ENCODE results near the gene MRPL20.
"Not testable (repeated sequence)": the region's sequence is repeated elsewhere in the genome, so short reads cannot be mapped to it uniquely, and the experiment has no call there.

MRPL20 gene

DNA sequence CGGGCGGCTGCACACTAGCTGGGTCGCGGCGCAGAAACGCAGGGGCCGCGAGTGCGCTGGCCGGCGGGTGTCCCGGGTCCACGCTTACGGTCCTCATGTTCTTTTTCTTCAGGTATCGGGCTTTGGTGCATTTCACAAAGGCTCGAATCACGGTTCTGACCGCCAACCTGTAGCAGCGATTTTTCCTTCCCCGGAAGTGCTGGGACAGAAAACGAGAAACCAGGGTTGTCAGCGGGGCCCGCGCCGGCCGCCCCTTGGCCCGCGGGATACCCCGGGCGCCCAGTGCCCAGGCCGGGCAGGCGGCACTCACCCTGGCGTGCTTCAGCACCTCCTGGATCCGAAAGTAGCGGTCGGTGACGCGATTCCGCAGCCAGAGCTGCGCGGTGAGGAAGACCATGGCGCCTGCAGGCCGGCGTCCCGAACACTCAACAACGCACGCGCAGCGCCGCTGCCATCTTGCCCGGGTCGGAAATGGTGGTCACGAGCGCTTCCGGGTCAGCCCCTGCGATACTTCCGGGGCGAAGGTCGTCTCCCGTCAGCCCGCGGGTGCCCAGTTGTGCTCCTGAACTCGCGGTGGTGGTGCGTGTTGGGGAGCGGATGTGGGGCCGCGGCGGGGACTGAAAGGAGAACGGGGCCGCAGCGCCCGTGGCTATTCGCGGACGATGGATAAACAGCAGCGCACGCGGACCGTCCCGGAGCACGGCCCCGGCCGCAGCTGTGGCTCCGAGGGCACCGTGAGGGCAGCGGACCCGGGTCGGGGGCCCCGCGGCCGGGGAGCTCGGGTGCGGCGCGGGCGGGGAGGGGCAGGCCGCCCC, at the start of gene MRPL20:
MRPL20 (minus strand) TSS at position 473 of the 815 bp plus-strand sequence; CDS start at position 397, 76 bp downstream.
- peak; percentile 92 to 95 (median 92) for DNase-seq

DNA sequence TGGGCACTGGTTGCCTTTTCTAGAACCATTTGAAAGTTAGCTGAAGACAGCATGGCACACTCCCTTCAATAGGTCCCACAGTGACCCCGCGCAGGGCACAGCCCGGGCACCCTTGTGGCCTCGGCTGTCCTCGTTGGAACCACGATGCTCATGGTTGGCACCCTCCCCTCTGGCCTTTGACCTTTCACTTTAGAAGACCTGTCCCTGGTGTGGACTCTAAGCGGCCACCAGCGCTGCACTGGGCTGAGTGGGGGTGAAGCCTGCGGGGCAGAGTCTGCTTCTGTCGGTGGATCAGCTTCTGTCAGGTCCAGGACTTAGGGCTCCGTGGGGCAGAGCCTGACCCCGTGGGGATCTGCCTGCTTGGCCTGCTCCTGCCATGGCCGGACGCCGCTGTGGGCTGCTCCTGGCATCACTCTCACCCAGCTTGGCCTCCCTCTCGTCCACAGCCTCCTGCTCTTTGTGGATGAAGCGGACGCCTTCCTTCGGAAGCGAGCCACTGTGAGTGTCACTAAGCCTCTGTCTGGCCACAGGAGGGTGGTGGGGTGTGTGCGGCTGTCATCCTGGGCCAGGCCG, 49.7 kb upstream of the MRPL20 start:
- not testable (repeated sequence) for DNase-seq

DNA sequence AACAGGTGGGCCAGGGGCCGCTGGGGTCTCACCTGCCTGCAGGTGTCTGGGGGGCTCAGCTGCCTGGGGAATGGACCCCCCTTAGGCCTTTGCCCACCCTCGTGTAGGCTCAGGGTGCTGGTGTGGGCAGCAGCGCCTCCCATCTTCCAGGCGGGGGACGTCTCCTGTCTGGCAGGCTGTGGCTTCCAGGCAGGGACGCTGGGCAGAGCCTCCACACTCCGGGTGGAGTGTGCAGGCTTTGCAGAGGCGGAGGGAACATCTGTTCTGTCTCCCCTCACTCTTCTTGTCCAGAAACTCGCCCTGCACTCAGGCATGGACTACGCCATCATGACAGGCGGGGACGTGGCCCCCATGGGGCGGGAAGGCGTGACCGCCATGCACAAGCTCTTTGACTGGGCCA, 48.8 kb upstream of the MRPL20 start:
- DNase-seq, result not testable (repeated sequence)

DNA sequence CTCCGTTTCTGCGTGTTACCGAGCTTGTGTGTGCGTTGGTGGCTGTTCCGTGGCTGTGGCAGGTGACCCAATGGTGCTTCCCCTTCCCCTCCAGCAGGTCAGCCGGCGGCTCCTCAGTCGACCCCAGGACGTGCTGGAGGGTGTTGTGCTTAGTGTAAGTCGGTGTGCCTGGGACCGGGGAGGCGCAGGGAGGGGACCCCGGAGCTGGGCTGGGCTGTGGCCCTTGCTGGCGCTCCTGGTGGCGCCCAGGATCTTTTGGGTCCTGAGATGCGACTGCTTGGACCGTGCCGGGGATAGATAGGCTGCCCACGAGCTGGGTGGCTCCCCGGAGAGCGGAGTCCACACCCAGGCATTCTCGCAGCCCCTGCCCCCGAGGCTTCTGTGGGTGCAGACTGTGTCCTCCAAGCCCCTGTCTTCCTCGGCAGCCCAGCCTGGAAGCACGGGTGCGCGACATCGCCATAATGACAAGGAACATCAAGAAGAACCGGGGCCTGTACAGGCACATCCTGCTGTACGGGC, 48.3 kb upstream of the MRPL20 start:
- no peak for DNase-seq

DNA sequence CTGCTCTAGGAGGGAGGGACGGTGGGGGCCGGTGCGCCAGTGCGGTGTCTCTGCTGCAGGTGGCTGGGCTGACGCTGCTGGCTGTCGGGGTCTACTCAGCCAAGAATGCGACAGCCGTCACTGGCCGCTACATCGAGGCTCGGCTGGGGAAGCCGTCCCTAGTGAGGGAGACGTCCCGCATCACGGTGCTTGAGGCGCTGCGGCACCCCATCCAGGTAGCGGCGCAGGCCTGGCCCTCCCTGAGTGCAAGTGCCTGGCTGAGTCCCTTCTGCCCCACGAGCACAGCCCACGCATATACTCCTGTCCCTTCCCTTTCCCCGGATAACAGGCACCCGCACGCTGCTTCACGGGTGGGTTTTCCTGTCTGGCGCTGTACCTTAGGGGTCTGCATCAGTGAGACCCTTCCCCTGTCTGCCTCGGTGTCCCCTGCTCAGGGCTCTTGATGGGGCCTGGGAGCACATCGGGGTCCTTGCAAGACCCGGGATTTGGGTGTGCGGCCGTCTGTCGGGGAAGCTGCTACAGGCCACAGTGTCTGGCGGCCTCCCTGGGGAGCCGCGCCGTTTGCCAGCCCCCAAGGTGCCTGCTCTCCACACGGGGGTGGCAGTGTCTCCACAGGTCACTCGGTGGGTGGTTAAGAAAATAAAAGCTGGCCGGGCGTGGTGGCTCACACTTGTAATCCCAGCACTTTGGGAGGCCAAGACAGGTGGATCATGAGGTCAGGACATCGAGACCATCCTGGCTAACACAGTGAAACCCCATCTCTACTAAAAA, 47.4 kb upstream of the MRPL20 start:
- not testable (repeated sequence) for DNase-seq

DNA sequence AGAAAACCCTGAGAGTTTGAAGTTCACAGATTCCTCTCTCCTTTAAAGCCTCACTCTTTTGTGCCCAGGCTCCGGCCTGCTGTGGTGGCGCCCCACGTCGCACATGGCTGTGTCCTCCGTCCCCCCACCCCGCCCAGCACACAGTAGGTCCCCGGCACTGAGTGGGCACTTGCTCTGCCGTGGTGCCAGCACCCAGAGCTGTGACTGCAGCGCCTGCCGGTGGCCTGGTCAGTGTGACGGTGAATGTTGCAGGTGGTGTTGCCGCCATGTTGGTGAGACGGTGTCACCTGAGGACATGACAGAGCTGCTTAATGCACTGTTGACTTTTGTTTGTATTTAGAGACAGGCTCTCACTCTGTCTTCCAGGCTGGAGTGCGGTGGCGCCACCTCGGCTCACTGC, 45.8 kb upstream of the MRPL20 start:
- no peak for DNase-seq

DNA sequence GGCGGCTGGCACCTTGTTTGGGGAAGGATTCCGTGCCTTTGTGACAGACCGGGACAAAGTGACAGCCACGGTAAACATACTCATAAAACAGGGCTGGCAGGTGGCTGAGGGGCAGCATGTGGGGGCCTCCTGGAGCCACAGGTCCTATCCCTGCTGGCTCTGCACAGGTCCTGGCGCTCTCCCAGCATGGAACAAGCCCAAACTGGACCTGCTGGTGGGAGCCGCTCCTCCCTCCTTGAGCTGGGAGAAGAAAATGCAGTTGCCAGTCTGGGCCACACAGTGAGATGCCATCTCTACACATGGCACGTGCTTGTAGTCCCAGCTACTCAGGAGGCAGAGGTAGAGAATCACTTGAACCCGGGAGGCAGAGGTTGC, 45.3 kb upstream of the MRPL20 start:
- not testable (repeated sequence) for DNase-seq

DNA sequence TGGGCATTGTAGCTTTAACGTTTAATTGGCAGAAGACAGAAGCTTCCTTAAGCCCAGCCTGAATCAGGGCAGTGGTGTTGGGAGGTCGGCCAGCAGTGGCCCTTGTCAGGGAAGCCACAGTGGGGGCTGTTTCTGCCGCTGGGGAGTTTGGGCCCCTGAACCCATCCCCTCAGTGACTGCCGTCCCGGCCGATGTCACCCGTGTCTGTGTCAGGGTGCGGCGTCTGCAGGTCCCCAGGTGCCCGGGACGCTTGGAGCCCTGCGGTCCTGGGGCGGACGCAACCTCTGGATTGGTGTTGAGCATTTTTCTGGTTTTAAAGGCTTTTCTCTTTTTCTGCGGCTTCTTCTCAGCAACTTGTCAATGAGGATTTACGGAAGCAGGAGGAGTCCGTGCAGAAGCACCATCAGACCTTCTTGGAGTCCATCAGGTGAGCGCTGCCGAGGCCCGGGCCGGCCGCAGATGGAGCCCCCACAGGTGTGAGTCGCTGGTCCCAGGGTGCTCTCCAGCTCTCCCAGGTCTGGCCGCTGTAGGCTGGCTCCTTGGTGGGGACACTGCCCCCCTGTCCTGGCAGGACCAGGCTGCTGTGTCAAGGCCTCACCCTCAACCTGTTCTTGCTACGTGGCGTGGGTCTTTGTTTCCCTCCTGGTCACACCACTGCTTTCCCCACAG, 44.7 kb upstream of the MRPL20 start:
- DNase-seq, result no peak

DNA sequence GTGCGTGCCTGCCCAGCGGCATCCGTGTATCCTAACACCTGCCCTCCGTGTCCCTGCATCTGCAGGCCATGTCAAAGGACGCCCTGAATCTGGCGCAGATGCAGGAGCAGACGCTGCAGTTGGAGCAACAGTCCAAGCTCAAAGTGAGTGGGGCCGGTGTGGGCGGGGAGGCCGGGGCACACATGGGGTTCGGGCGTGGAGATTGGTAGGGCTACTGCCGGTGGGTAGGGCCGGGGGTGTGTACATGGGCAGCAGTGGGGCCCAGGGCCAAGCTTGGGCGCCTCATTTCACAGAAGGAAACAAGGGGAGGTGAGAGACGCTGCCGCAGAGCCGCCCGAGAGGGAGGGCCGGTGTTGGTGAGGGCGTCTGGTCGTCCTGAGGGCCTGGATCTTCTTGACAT, 43.5 kb upstream of the MRPL20 start:
- not testable (repeated sequence) for DNase-seq

DNA sequence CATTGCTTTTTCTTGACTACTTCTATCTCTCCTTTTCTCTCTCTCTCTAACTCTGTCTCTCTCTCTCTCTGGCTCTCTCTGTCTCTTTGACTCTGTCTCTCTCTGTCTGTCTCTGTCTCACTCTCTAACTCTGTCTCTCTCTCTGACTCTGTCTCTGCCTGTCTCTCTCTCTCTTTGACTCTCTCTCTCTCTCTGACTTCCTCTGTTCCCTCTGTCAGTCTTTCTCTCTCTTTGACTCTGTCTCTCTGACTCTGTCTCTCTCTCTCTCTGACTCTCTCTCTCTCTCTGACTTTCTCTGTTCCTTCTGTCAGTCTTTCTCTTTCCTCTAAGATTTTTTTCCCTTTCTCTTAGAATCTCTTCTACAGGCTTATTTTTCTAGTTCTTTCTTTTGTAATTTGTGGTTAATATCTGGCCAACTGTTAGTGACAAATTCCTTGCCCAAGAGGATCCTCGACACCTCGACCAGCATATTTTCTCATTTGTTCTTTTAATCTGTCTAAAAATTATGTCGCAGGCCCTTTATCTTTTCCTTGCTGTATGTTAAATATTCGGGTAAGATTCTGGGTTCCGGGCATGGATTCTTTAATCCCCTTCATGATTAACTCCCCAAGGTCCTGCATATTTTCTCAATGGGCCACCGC, 42.1 kb upstream of the MRPL20 start, which contains the start of gene ATAD3C:
ATAD3C (plus strand) TSS at position 591 of the 641 bp plus-strand sequence. CDS start 995 bp downstream, outside the sequence.
- DNase-seq, result no peak

DNA sequence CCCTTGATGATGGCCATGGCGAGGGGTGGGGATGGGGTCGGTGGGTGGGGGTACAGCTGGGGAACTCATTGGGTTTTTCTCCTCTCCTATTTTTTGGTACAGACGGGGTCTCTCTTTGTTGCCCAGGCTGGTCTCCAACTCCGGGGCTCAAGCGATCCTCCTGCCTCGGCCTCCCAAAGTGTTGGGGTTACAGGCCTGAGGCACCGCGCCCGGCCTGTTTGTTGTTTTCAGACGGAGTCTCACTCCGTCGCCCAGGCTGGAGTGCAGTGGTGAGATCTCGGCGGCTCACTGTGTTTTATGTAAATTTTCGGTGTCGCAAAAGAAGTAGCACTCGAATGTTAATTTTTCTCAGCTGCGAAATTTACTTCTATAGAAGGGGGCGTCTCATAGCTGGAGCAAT, 39.5 kb upstream of the MRPL20 start:
- not testable (repeated sequence) for DNase-seq

DNA sequence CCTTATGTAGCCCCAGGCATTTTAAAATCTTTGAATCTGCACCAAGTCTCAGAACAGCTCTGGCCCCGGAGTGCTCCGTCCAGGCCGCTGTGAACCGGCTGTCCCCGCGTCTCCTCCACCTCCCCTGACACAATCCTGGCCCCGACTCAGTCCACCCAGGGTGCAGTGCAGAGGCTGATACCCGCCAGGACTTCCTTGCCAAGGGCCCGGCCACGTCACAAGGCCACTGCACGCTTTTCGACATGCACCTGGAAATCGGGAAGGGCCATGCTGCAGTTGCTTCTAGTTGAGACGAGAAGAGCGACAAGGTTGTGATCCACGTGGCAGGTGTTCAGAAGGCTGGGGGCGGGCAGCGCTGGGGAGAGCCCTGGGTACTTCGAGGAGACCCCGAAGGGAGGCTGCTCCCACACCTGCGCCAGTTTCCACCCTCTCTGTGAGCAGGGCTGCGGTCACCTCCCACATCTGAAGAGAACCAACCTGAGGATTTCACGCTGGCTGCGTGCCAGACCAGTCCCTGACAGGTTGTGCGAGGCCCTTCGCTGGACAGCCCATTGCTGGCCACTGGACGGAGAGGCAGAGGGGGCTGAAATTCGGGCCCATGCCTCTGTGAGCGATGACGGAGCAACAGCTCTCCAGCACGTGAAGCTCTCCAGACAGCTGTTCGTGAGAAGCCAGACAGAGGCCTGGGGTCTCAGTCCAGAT, 35.1 kb upstream of the MRPL20 start:
- DNase-seq, result no peak

DNA sequence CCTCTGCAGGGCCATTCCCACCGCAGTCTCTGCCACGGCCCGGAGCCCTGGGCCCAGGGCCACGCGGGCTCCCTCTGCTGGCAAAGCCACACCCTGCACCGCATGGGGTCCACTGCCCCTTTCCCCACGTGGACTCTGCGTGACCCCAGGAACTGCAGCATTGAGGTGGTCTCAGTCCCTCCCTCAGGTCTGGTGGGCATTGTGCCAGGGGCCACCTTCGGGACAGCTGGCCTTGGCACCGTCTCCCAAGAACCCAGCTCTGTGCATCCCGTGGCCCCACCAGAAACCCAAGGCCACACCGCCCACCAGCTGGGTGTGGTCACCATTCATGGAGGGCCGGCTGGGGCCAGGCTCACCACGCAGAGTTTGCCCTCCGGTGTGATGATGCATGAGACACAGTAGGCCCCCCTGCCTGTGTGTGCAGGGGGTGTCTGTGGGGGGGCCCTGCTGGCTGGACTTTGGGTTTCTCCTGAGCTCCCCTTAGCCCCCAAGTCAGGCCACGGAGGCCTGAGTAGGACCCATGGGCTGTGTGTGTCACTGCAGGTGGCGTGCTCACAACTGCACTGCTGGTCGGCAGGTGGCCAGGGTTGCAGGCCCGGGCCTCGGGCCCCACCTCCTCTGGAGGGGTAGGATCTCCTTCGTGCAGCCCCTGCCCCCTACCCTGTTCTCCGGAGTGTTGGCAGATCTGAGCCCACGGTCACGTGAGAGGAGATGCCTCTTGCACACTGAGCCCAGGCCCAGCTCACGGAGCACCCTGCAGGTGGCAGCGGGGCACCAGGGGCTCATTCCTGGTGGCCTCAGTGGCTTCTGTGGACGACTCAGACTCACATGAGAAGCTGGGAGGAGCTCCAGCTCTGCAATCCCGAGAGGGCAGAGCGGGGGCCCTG, 34.2 kb upstream of the MRPL20 start:
- peak in 2 of 4 experiments; percentile 39 to 57 for DNase-seq

DNA sequence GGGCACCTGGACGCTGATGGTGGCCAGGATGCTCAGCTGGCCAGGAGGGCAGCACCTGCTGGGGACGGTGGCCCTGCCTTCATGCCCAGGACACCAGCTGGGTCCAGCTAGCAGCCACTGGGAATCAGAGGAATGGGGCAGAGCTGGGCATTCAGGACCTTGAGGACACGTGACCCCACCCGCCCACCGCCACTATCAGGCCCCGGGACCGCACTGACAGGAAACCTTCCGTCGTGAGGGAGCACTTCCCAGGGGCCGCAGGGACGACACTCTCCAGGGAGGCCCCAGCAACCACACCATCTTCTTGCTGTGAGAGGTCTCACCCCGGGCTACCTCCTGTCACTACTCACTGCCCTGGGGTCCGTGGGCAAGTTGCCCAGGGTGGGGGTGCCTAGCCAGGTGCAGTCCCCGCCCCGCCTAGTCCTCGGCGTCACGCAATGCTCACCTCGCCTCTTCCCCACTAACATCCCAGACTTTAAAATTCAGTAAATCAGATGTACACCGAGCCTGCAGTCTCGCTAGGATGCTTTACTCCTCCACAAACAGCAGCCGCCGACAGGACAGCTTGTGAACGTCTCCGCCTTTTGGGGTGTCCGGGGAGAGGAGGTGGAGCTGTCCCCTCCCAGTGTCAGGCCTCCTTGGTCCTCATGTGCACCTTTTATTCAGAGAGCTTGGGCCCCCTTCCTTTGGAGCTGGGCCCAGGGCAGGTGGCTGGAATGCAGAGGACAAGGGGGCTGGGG, 33.3 kb upstream of the MRPL20 start:
- DNase-seq, result no peak

DNA sequence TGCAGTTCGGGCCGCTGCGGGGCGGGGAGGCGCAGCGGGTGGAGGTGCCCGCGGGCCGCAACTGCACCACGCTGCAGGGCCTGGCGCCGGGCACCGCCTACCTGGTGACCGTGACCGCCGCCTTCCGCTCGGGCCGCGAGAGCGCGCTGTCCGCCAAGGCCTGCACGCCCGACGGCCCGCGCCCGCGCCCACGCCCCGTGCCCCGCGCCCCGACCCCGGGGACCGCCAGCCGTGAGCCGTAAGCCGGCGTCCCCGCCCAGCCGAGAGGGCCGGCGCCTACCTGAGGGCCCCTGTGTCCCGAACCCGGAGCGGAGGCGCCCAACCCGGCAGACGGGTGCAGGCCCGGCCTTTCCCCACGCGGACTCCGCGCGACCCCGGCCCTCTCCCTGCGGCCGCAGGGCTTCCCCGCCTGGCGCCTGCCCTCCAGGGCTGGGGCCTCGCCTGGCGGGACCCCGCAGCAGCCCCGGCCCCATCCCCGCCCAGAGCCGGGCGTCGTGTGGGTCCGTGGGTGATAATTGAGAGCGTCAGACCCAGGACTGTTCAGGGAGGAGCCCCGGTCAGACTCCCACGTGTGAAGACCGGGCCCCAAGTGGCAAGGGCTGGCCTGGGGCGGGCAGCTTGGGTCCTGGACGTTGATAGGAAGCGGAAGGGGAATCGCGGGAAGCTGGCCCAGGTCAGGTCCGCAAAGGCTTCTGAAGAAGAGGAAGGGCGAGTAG, 32.6 kb upstream of the MRPL20 start:
- no peak for DNase-seq

DNA sequence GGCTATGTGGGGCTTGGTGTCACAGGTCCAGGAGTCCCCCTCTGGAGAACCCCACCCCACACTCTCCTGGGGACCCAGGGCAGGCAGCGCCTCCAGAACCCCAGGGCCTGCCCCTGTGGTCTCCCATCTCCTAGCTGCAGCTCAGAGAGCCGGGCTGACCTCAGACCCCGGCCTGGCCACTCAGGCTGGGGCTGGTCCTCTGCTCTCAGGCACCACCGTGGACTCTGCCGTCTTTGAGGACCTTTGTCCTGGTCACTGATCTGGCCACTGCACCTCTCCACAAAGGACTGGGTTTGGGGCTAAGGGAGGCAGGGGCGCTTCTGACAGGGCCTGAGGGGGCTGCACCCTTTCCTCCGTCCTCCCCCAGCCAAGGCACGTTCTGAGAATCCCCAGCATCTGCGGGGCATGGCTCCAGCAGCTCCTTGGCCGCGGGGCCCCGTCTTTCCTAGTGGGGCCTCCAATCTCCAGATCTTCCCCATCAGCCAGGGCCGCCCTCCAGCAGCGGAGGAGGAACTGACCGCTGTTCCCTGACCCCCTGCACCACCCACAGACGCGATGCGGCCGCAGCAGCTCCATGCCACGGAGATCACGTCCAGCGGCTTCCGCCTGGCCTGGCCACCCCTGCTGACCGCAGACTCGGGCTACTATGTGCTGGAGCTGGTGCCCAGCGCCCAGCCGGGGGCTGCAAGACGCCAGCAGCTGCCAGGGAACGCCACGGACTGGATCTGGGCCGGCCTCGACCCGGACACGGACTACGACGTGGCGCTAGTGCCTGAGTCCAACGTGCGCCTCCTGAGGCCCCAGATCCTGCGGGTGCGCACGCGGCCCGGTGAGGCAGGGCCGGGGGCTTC, 31.7 kb upstream of the MRPL20 start:
- DNase-seq, result no peak

DNA sequence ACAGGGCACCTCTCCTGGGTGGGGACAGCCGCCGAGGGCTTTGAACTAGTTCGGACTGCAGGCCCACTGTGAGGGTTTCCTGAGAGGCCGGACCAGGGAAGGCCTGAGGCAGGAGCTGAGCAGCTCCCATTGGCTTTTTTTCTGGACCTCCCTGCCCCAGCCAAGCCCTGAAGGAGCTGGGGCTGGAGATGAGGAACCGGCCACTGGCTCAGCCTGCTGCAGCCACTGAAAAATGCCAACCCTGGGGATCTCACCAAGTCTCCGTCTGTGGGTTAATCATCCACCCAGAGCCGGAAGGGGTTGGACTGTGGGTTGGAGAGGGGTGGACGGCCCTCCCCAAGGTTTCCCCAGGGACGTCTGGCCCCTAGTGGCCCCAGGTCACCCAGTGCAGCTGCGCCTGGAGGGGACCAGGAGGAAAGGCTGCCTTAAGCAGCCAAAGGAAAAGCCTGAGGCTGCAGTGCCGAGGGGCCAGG, 30.8 kb upstream of the MRPL20 start:
- DNase-seq, result no peak
